Adrenal gland (tissue), 12 donors: ENCODE data around the gene SPCS2. TPM values are rescaled to one million over a fixed set of nuclear protein-coding genes. Genes with fewer than 3 reads are reported as not detected.
"Not testable (repeated sequence)": the region's sequence is repeated elsewhere in the genome, so short reads cannot be mapped to it uniquely, and the experiment has no call there.

ENCODE experiments used
- DNase-seq, 7 donors: peaks; one replicate each; pipeline ENCODE4 v3.0.0-alpha.2; 2019 to 2020
- H3K27ac ChIP-seq, 5 donors: fragments of 200-600 bp; sonication (generic) in 4 of 5; 1 replicate in 3 of 5; 2 replicates in 2 of 5; pipeline versions ENCODE4 v1.5.1 to v1.8.0; 2016 to 2020; ENCODE audit warnings: mild to moderate bottlenecking in 1 of 5
- H3K27me3 ChIP-seq: fragments of 200-600 bp; 2 replicates; pipeline ENCODE4 v1.8.0; 2021
- H3K36me3 ChIP-seq, 2 donors: fragments of 200-600 bp; replicated peaks in 1 of 2; 1 replicate in 1 of 2; 2 replicates in 1 of 2; pipeline versions ENCODE4 v1.5.1 to v1.8.0; 2018 to 2022
- H3K4me1 ChIP-seq, 2 donors: fragments of 200-600 bp; replicated peaks in 1 of 2; 1 replicate in 1 of 2; 2 replicates in 1 of 2; pipeline versions ENCODE4 v1.5.1 to v1.8.0; 2018 to 2021
- H3K4me3 ChIP-seq, 4 donors: fragments of 200-600 bp; sonication (generic) in 3 of 4; one replicate each; pipeline ENCODE4 v1.5.1; 2016 to 2018
- H3K9me3 ChIP-seq, 3 donors: fragments of 200-600 bp; sonication (generic) in 1 of 3; replicated peaks in 1 of 3; 1 replicate in 2 of 3; 2 replicates in 1 of 3; pipeline versions ENCODE4 v1.5.1 to v1.8.0; 2016 to 2021
- CTCF ChIP-seq, 6 experiments: fragments of 450-650 bp in 4 of 6; fragments of 200-600 bp in 2 of 6; sonication (generic) in 1 of 6; IDR thresholded peaks; 1 replicate in 5 of 6; 2 replicates in 1 of 6; pipeline versions ENCODE4 v1.5.1 to v1.8.0; 2016 to 2021; ENCODE audit warnings: antibody characterized with exemption in 6 of 6, mild to moderate bottlenecking in 2 of 6, moderate library complexity in 1 of 6
- POLR2A ChIP-seq, 2 donors: fragments of 450-650 bp; IDR thresholded peaks; one replicate each; pipeline ENCODE4 v1.6.1; 2017; ENCODE audit warnings: antibody characterized with exemption in 2 of 2, mild to moderate bottlenecking in 2 of 2, moderate library complexity in 1 of 2
- WGBS, 4 donors: extraction: QIAGEN DNeasy Blood & Tissue Kit in 2 of 4; methylation state at CpG; one replicate each; pipeline versions ENCODE4 v1.1.5 to v1.1.7; 2013 to 2017; 5-methylcytosine and 5-hydroxymethylcytosine counted together
- intact Hi-C, 2 donors: fragments of 100-400 bp; cut with DNase I; formaldehyde crosslinking; loops; one replicate each; pipeline versions ENCODE4 v1.14.1 to v1.15.0; 2022 to 2023
- polyA plus RNA-seq, 3 donors: library from polyadenylated mRNA; stranded (reverse); fragments of 200-250 nt in 2 of 3; fragments of 350-450 nt in 1 of 3; fragmentation: Illumina TruSeq in 1 of 3; extraction: RNeasy Lipid Tissue Mini Kit (QIAGEN cat#74804) in 1 of 3; gene quantifications; one replicate each; pipeline ENCODE4 v1.2.3, GENCODE V29; 2013 to 2014
- total RNA-seq, 9 donors: library from RNA; depleted of rRNA in 4 of 9; stranded (reverse); fragments of >200 nt in 4 of 9; fragments of 120-200 nt in 1 of 9; fragmentation: NEBNext Ultra II Directional in 1 of 9; extraction: Animal tissue kit (Norgen Biotek cat#: 25700) in 1 of 9; gene quantifications; one replicate each; pipeline versions ENCODE4 v1.1.0 to v1.2.4, GENCODE V29; 2013 to 2023
- donor health status: healthy with polysubstance abuse.
- donor health status: Bipolar disorder and iron deficiency.
- donor health status: DM: yes; HTN: yes; CAD: no.
- donor health status: DM: no; HTN: no; CAD: no.
- donor health status: DM: no; HTN: no; CAD: no.
- donor health status: DM: yes; HTN: yes; CAD: no.

The SPCS2 gene
- total and polyA plus RNA-seq, 12 donors: 38.6 to 287 (median 124) TPM

- peaks cover 24% of the 10 kb centered on the region in 2 donors for H3K4me1 ChIP-seq
- no peaks in the 10 kb centered on the region for H3K27me3 ChIP-seq
- peak overlapping the region; percentile 62 to 86 (median 84) for H3K27ac ChIP-seq
- peak overlapping the region; percentile 13 to 97 (median 73) for H3K4me3 ChIP-seq
- DNase-seq: no peak
- 3 to 6% (median 5%) methylated on average over 8 of the region's 8 CpGs for WGBS, 4 donors
- no peaks in the 10 kb centered on the region for H3K9me3 ChIP-seq
- peaks cover 0 to under 1% of the 10 kb centered on the region in 2 donors for H3K36me3 ChIP-seq
- TF ChIP-seq POLR2A (IDR thresholded peaks at IDR 0.05) (no peak), CTCF (IDR thresholded peaks at IDR 0.05) (no peak)
- intact Hi-C loops: no loop called here
Observed at GRCh38 chr11:74989260-74989638, 40.2 kb downstream of the SPCS2 start.

GRCh38 chr11:74990150-74990549 is 41.1 kb downstream of the SPCS2 start:
- intact Hi-C loops, H3K27me3 ChIP-seq, H3K9me3 ChIP-seq, H3K36me3 ChIP-seq, H3K27ac ChIP-seq, DNase-seq: not testable (repeated sequence)
- H3K4me1 ChIP-seq: peaks cover 24% of the 10 kb centered on the region in 2 donors
- 87 to 93% (median 88%) methylated on average over 4 of the region's 4 CpGs for WGBS, 4 donors
- H3K4me3 ChIP-seq: peak overlapping the region in 1 of 4 donors; percentile 84

GRCh38 chr11:74990941-74991340 is 41.9 kb downstream of the SPCS2 start:
- TF ChIP-seq POLR2A (IDR thresholded peaks at IDR 0.05) (no peak), CTCF (IDR thresholded peaks at IDR 0.05) (no peak)
- no peak overlapping the region for H3K4me3 ChIP-seq
- no peaks in the 10 kb centered on the region for H3K27me3 ChIP-seq
- DNase-seq: peak in 1 of 7 donors; percentile 53
- peaks cover 0 to 17% of the 10 kb centered on the region in 2 donors for H3K36me3 ChIP-seq
- intact Hi-C loops: no loop called here
- H3K9me3 ChIP-seq: no peaks in the 10 kb centered on the region
- peak overlapping the region in 1 of 5 donors; percentile 1 for H3K27ac ChIP-seq
- peaks cover 24% of the 10 kb centered on the region in 2 donors for H3K4me1 ChIP-seq
- WGBS, 4 donors: 13 to 53% (median 44%) methylated on average over 1 of the region's 1 CpG

DNA sequence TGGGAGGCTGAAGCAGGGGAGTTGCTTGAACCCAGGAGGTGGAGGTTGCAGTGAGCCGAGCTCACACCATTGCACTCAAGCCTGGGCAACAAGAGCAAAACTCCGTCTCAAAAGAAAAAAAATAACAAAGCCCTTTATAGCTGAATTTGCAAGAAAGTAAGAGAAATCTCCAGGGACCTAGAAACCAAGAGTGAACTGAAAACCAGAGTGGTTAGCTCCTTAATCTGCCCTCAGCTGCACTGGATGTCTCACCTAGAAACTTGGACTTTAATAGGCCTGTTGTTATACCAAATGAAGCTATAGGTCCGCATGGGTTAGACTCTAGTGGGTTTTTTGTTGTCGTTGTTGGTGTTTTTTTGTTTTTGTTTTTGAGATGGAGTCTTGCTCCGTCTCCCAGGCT is 43.8 kb downstream of the SPCS2 start:
- no peak overlapping the region for H3K4me3 ChIP-seq
- intact Hi-C loops: no loop called here
- peaks cover 24% of the 10 kb centered on the region in 2 donors for H3K4me1 ChIP-seq
- 96% methylated on average over 5 of the region's 5 CpGs for WGBS, 4 donors
- no peak for DNase-seq
- H3K27me3 ChIP-seq: no peaks in the 10 kb centered on the region
- peaks cover 0 to 17% of the 10 kb centered on the region in 2 donors for H3K36me3 ChIP-seq
- no peak for TF ChIP-seq CTCF (IDR thresholded peaks at IDR 0.05)
- TF ChIP-seq POLR2A (IDR thresholded peaks at IDR 0.05): no peak
- H3K27ac ChIP-seq: no peak overlapping the region
- no peaks in the 10 kb centered on the region for H3K9me3 ChIP-seq

GRCh38 chr11:75000975-75001354 is 51.9 kb downstream of the SPCS2 start:
- Histone ChIP-seq H3K27me3 (no peaks in the 10 kb centered on the region), H3K36me3 (peaks cover 0 to 6% of the 10 kb centered on the region in 2 donors), H3K4me3 (no peak overlapping the region), H3K4me1 (no peaks in the 10 kb centered on the region), H3K9me3 (no peaks in the 10 kb centered on the region), H3K27ac (no peak overlapping the region)
- DNase-seq: no peak
- intact Hi-C loops: no loop called here
- 84 to 96% (median 91%) methylated on average over 3 of the region's 3 CpGs for WGBS, 4 donors
- no peak for TF ChIP-seq CTCF (IDR thresholded peaks at IDR 0.05)
- TF ChIP-seq POLR2A (IDR thresholded peaks at IDR 0.05): no peak
